Gastrocnemius medialis (tissue), 4 donors: ENCODE measurements around the gene ALKBH1.

ENCODE experiments used
- CTCF ChIP-seq, 5 experiments: fragments of 450-650 bp in 3 of 5; fragments of 200-600 bp in 2 of 5; sonication (generic) in 2 of 5; IDR thresholded peaks in 4 of 5; conservative IDR thresholded peaks in 1 of 5; 1 replicate in 4 of 5; 2 replicates in 1 of 5; pipeline ENCODE4 v1.5.1; 2016 to 2019; ENCODE audit warnings: antibody characterized with exemption in 5 of 5, mild to moderate bottlenecking in 3 of 5, moderate library complexity in 3 of 5
- POLR2A ChIP-seq, 2 donors: fragments of 450-650 bp; IDR thresholded peaks; one replicate each; pipeline ENCODE4 v1.6.1; 2017; ENCODE audit warnings: antibody characterized with exemption in 2 of 2, mild to moderate bottlenecking in 2 of 2, moderate library complexity in 2 of 2

- TF ChIP-seq CTCF (IDR thresholded peaks at IDR 0.05 in 4 of 5, conservative IDR thresholded peaks at IDR 0.05 in 1 of 5): no peak
- TF ChIP-seq POLR2A (IDR thresholded peaks at IDR 0.05): no peak
These were observed 47.1 kb downstream of the ALKBH1 start for GRCh38 chr14:77660754-77661153.
